Lung (tissue), 12 donors: Measurements from ENCODE around the gene CNDP1. TPM values are rescaled to one million over a fixed set of nuclear protein-coding genes. Genes with fewer than 3 reads are reported as not detected.

ENCODE experiments used
- ATAC-seq: fragments of 200-7000 bp; cut with Tn5 transposase; one replicate; pipeline ENCODE4 v1.9.1; 2020; ENCODE audit warnings: moderate number of reproducible peaks; ENCODE audit not compliant: insufficient read depth, low FRiP score
- DNase-seq, 3 donors: peaks; one replicate each; pipeline ENCODE4 v3.0.0-alpha.2; 2013 to 2017
- H3K27ac ChIP-seq, 2 donors: one replicate each; pipeline ENCODE4 v1.5.1; 2013; ENCODE audit warnings: mild to moderate bottlenecking in 2 of 2, moderate library complexity in 2 of 2, control low read depth in 1 of 2, inconsistent platforms in 1 of 2, low read depth in 1 of 2, low read length in 1 of 2
- H3K27me3 ChIP-seq, 3 donors: one replicate each; pipeline ENCODE4 v1.5.1; 2013; ENCODE audit warnings: low read length in 2 of 3; ENCODE audit not compliant: control insufficient read depth in 3 of 3, insufficient read depth in 3 of 3
- H3K36me3 ChIP-seq, 4 donors: one replicate each; pipeline ENCODE4 v1.5.1; 2013; ENCODE audit warnings: low read length in 4 of 4, mild to moderate bottlenecking in 1 of 4, moderate library complexity in 1 of 4; ENCODE audit not compliant: control insufficient read depth in 4 of 4, insufficient read depth in 4 of 4
- H3K4me1 ChIP-seq, 5 donors: one replicate each; pipeline ENCODE4 v1.5.1; 2013; ENCODE audit warnings: low read length in 5 of 5, mild to moderate bottlenecking in 2 of 5, moderate library complexity in 1 of 5; ENCODE audit not compliant: control insufficient read depth in 5 of 5, insufficient read depth in 5 of 5
- H3K4me3 ChIP-seq: one replicate; pipeline ENCODE4 v1.5.1; 2013; ENCODE audit warnings: mild to moderate bottlenecking, control low read depth, moderate library complexity
- H3K9ac ChIP-seq, 2 donors: one replicate each; pipeline ENCODE4 v1.5.1; 2013; ENCODE audit warnings: low read length in 2 of 2, control low read depth in 1 of 2; ENCODE audit not compliant: insufficient read depth in 1 of 2
- H3K9me3 ChIP-seq, 4 donors: one replicate each; pipeline ENCODE4 v1.5.1; 2013; ENCODE audit warnings: low read length in 3 of 4, mild to moderate bottlenecking in 1 of 4, moderate library complexity in 1 of 4; ENCODE audit not compliant: control insufficient read depth in 4 of 4, insufficient read depth in 3 of 4
- CTCF ChIP-seq: IDR thresholded peaks from 2 replicates; pipeline ENCODE4 v1.5.1; 2012; ENCODE audit warnings: mild to moderate bottlenecking; ENCODE audit errors: control extremely low read depth, extremely low read depth
- WGBS, 2 donors: extraction: QIAGEN DNeasy Blood & Tissue Kit; methylation state at CpG; one replicate each; pipeline ENCODE4 v1.1.7; 2013; 5-methylcytosine and 5-hydroxymethylcytosine counted together
- polyA plus RNA-seq, 2 donors: library from polyadenylated mRNA; stranded (reverse); fragments of 200-250 nt; gene quantifications; one replicate each; pipeline ENCODE4 v1.2.1, GENCODE V29; 2013
- total RNA-seq, 2 donors: library from RNA; depleted of rRNA in 1 of 2; stranded (reverse); fragments of >200 nt in 1 of 2; gene quantifications; one replicate each; pipeline ENCODE4 v1.2.1, GENCODE V29; 2014 to 2021
- donor health status: control.
- donor health status: control.
- donor health status: Bipolar disorder and iron deficiency.
- donor health status: healthy.
- donor health status: DM: yes; HTN: yes; CAD: no.

CNDP1 gene
- total and polyA plus RNA-seq, 4 donors, result 0.08 to 0.10 TPM; not detected in 2

GRCh38 chr18:74587441-74587840, 53.1 kb downstream of the CNDP1 start:
- Histone ChIP-seq H3K36me3 (peaks cover 0 to 2% (median 0%) of the 10 kb centered on the region in 4 donors), H3K9me3 (peaks cover 0 to 3% (median 0%) of the 10 kb centered on the region in 4 donors), H3K27ac (no peak overlapping the region), H3K9ac (no peak overlapping the region), H3K4me1 (peaks cover 0 to 3% (median 0%) of the 10 kb centered on the region in 5 donors), H3K4me3 (no peak overlapping the region), H3K27me3 (peaks cover 0 to 7% (median 0%) of the 10 kb centered on the region in 3 donors)
- no peak for TF ChIP-seq CTCF
- no peak for DNase-seq
- WGBS, 2 donors, result 52 to 66% methylated on average over 8 of the region's 8 CpGs
- no peak for ATAC-seq

- H3K4me1 ChIP-seq, result no peaks in the 10 kb centered on the region
- WGBS, 2 donors, result 22 to 50% methylated on average over 6 of the region's 6 CpGs
- DNase-seq (no peak), ATAC-seq (no peak)
- no peaks in the 10 kb centered on the region for H3K9me3 ChIP-seq
- no peak overlapping the region for H3K9ac ChIP-seq
- peaks cover 0 to 7% (median 0%) of the 10 kb centered on the region in 3 donors for H3K27me3 ChIP-seq
- no peak overlapping the region for H3K4me3 ChIP-seq
- TF ChIP-seq CTCF, result no peak
- H3K27ac ChIP-seq, result no peak overlapping the region
- peaks cover 0 to 6% (median 4%) of the 10 kb centered on the region in 4 donors for H3K36me3 ChIP-seq
These were observed 54.7 kb downstream of the CNDP1 start for GRCh38 chr18:74589021-74589420.

GRCh38 chr18:74589811-74590210, 55.5 kb downstream of the CNDP1 start:
- H3K4me3 ChIP-seq, result no peak overlapping the region
- DNase-seq (no peak), ATAC-seq (no peak)
- TF ChIP-seq CTCF, result no peak
- 23 to 64% methylated on average over 3 of the region's 3 CpGs for WGBS, 2 donors
- no peaks in the 10 kb centered on the region for H3K9me3 ChIP-seq
- peaks cover 0 to 7% (median 0%) of the 10 kb centered on the region in 3 donors for H3K27me3 ChIP-seq
- H3K9ac ChIP-seq, result no peak overlapping the region
- H3K36me3 ChIP-seq, result peaks cover 0 to 7% (median 4%) of the 10 kb centered on the region in 4 donors
- H3K27ac ChIP-seq, result no peak overlapping the region
- H3K4me1 ChIP-seq, result no peaks in the 10 kb centered on the region

- 64 to 76% methylated on average over 1 of the region's 1 CpG for WGBS, 2 donors
- TF ChIP-seq CTCF, result no peak
- Histone ChIP-seq H3K9me3 (no peaks in the 10 kb centered on the region), H3K36me3 (peaks cover 0 to 7% (median 4%) of the 10 kb centered on the region in 4 donors), H3K27ac (no peak overlapping the region), H3K27me3 (peaks cover 0 to 4% (median 0%) of the 10 kb centered on the region in 3 donors), H3K9ac (no peak overlapping the region), H3K4me3 (no peak overlapping the region), H3K4me1 (peaks cover 0 to 3% (median 0%) of the 10 kb centered on the region in 5 donors)
- ATAC-seq (no peak), DNase-seq (no peak)
These were observed 56.4 kb downstream of the CNDP1 start for GRCh38 chr18:74590671-74591070.
